Rectal smooth muscle tissue (tissue), 1 donor: ENCODE measurements around the gene NCSTN.
"Not testable (repeated sequence)": the region's sequence is repeated elsewhere in the genome, so short reads cannot be mapped to it uniquely, and the experiment has no call there.

Experiments used
- H3K27ac ChIP-seq: one replicate; pipeline ENCODE4 v1.7.0; 2013; ENCODE audit warnings: low read depth, low read length, inconsistent platforms
- H3K27me3 ChIP-seq: one replicate; pipeline ENCODE4 v1.7.0; 2013; ENCODE audit warnings: low read length; ENCODE audit not compliant: control insufficient read depth, insufficient read depth
- H3K36me3 ChIP-seq: one replicate; pipeline ENCODE4 v1.7.0; 2013; ENCODE audit warnings: low read length; ENCODE audit not compliant: control insufficient read depth, insufficient read depth
- H3K4me1 ChIP-seq: one replicate; pipeline ENCODE4 v1.7.0; 2013; ENCODE audit warnings: low read length; ENCODE audit not compliant: control insufficient read depth, insufficient read depth
- H3K4me3 ChIP-seq: one replicate; pipeline ENCODE4 v1.7.0; 2013; ENCODE audit warnings: low read length
- H3K9ac ChIP-seq: one replicate; pipeline ENCODE4 v1.7.0; 2013; ENCODE audit warnings: low read length

The NCSTN gene

GRCh38 chr1:160377585-160378206 is 34.5 kb downstream of the NCSTN start:
- H3K27ac ChIP-seq, result no peak overlapping the region
- H3K9ac ChIP-seq, result no peak overlapping the region
- H3K27me3 ChIP-seq, result peaks cover 3% of the 10 kb centered on the region
- H3K4me3 ChIP-seq, result no peak overlapping the region
- no peaks in the 10 kb centered on the region for H3K36me3 ChIP-seq
- H3K4me1 ChIP-seq, result peaks cover 2% of the 10 kb centered on the region

- H3K27me3 ChIP-seq, H3K27ac ChIP-seq, H3K9ac ChIP-seq, H3K36me3 ChIP-seq, H3K4me1 ChIP-seq, H3K4me3 ChIP-seq: not testable (repeated sequence)
These were observed 41.6 kb downstream of the NCSTN start for GRCh38 chr1:160384812-160385211.

DNA sequence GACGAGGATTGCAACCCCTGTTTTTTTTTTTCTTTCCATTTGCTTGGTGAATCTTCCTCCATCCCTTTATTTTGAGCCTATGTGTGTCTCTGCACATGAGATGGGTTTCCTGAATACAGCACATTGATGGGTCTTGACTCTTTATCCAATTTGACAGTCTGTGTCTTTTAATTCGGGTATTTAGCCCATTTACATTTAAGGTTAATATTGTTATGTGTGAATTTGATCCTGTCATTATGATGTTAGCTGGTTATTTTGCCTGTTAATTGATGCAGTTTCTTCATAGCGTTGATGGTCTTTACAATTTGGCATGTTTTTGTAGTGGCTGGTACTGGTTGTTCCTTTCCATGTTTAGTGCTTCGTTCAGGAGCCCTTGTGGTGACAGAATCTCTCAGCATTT is 45.2 kb downstream of the NCSTN start:
- H3K36me3 ChIP-seq, H3K4me3 ChIP-seq, H3K27ac ChIP-seq, H3K4me1 ChIP-seq, H3K9ac ChIP-seq, H3K27me3 ChIP-seq: not testable (repeated sequence)

- Histone ChIP-seq H3K4me3 (no peak overlapping the region), H3K4me1 (no peaks in the 10 kb centered on the region), H3K9ac (no peak overlapping the region), H3K27ac (no peak overlapping the region), H3K27me3 (no peaks in the 10 kb centered on the region), H3K36me3 (no peaks in the 10 kb centered on the region)
These were observed 51.5 kb downstream of the NCSTN start for GRCh38 chr1:160394673-160395072.

- Histone ChIP-seq H3K9ac (no peak overlapping the region), H3K4me3 (no peak overlapping the region), H3K27ac (no peak overlapping the region), H3K36me3 (no peaks in the 10 kb centered on the region), H3K4me1 (peaks cover 4% of the 10 kb centered on the region), H3K27me3 (no peaks in the 10 kb centered on the region)
These were observed 54.5 kb downstream of the NCSTN start for GRCh38 chr1:160397651-160398050.

- no peak overlapping the region for H3K9ac ChIP-seq
- no peak overlapping the region for H3K27ac ChIP-seq
- H3K4me1 ChIP-seq, result peaks cover 4% of the 10 kb centered on the region
These were observed 55.6 kb downstream of the NCSTN start for GRCh38 chr1:160398823-160399222.

DNA sequence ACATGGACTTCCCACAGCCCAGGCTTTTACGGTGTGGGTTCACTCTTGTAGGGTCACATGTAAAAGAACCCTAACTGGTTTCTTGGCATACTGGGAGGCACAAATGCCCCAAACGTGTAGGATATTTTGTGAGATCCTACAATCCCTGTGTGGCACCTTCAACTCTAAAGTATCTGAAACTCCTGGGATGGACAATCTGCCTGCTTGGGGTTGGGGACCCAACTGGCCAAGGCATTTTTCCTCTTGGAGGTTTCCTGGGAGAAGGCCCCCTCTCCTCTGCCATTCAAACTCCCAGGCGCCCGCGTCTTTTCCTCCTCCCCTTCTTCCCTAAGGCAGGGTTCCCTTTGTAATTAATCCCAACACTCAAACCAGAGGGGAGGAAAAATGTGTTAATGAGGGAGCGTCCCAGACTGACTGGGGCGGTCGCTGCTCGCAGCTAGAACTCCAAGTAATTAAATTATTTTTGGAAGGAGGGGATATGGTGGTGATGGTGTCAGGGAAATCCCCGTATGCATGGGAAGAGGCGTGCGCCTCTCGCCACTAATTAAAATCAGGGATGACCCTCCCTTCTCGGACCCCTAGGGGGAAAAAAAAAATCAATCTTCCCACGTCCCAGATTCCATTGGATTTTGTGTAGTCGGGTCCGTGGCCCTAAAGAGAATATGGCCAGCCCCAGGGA is 56.5 kb downstream of the NCSTN start:
- H3K9ac ChIP-seq, result peak overlapping the region; percentile 45
- peaks cover 4% of the 10 kb centered on the region for H3K4me1 ChIP-seq
- H3K27me3 ChIP-seq, result no peaks in the 10 kb centered on the region
- H3K4me3 ChIP-seq, result peak overlapping the region; percentile 72
- H3K36me3 ChIP-seq, result no peaks in the 10 kb centered on the region
- H3K27ac ChIP-seq, result peak overlapping the region; percentile 70

More at GRCh38 chr1:160398823-160399222, 55.6 kb downstream of the NCSTN start:
- Histone ChIP-seq H3K27me3 (no peaks in the 10 kb centered on the region), H3K4me3 (no peak overlapping the region), H3K36me3 (no peaks in the 10 kb centered on the region)

DNA sequence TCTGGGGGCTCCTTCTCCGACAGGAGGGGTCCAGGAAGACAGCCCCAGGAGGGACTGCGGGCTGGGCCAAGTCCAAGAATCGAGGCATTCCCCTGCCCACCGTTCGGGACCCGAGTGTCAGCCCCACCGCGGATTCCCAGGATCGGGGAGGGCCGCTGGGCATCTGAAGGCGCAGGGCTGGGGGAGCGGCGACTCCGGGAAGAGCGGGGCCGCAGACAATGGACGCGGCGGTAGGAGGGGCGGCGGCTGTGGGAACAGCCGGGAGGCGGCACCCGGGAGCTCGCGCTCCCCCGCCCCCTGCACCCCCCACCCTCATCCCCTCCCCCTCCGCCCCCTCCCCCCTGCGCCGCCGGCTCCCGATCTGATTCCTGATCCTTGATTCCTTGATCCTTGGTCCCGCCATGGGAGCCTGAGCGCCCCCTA is 57.1 kb downstream of the NCSTN start, which contains the start of gene VANGL2:
VANGL2 (plus strand) TSS at position 342 of the 423 bp plus-strand sequence. CDS start 15,274 bp downstream, outside the sequence.
- no peaks in the 10 kb centered on the region for H3K36me3 ChIP-seq
- peak within 1 kb of the TSS; percentile 70 for H3K27ac ChIP-seq
- H3K27me3 ChIP-seq, result no peaks in the 10 kb centered on the region
- H3K4me1 ChIP-seq, result peaks cover 4% of the 10 kb centered on the region
- H3K4me3 ChIP-seq, result peak within 1 kb of the TSS; percentile 72
- H3K9ac ChIP-seq, result peak within 1 kb of the TSS; percentile 45

GRCh38 chr1:160400646-160401486 is 57.7 kb downstream of the NCSTN start:
- peak overlapping the region; percentile 62 for H3K27ac ChIP-seq
- no peak overlapping the region for H3K9ac ChIP-seq
- peaks cover 4% of the 10 kb centered on the region for H3K4me1 ChIP-seq
- H3K27me3 ChIP-seq, result no peaks in the 10 kb centered on the region
- H3K36me3 ChIP-seq, result no peaks in the 10 kb centered on the region
- H3K4me3 ChIP-seq, result peak overlapping the region; percentile 71

- H3K9ac ChIP-seq, result no peak overlapping the region
These were observed 58.3 kb downstream of the NCSTN start for GRCh38 chr1:160401487-160401805.

GRCh38 chr1:160402001-160402795 is 59.0 kb downstream of the NCSTN start:
- Histone ChIP-seq H3K4me3 (peak overlapping the region; percentile 71), H3K27me3 (no peaks in the 10 kb centered on the region), H3K36me3 (no peaks in the 10 kb centered on the region), H3K4me1 (peaks cover 4% of the 10 kb centered on the region), H3K27ac (no peak overlapping the region), H3K9ac (no peak overlapping the region)

More at GRCh38 chr1:160401487-160401805, 58.3 kb downstream of the NCSTN start:
- H3K27me3 ChIP-seq, result no peaks in the 10 kb centered on the region
- no peak overlapping the region for H3K27ac ChIP-seq
- peak overlapping the region; percentile 71 for H3K4me3 ChIP-seq
- H3K4me1 ChIP-seq, result peaks cover 4% of the 10 kb centered on the region
- no peaks in the 10 kb centered on the region for H3K36me3 ChIP-seq

DNA sequence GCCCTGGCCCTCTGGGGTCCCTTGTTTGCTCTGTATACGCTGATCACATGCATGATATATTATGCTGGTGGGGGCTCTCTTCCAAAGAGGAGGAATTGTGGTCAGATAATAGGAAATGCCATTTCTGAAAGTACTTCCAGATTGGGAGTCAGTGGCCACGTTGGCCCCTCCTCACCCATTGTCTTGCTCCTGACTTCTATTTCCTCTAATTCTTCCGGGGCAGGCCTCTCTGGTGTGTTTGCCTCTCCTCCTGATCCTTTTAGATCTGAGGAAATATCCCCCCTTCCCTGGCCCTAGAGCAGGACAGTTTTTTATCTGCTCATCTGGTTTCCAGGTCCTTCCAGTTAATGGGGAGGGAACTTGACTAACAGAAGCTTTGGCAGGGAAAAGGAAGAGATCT is 60.1 kb downstream of the NCSTN start:
- Histone ChIP-seq H3K27ac (no peak overlapping the region), H3K36me3 (no peaks in the 10 kb centered on the region)

More for the DNA sequence above, 60.1 kb downstream of the NCSTN start:
- H3K4me3 ChIP-seq, result no peak overlapping the region
- H3K27me3 ChIP-seq, result no peaks in the 10 kb centered on the region
- H3K9ac ChIP-seq, result no peak overlapping the region
- peaks cover 4% of the 10 kb centered on the region for H3K4me1 ChIP-seq
